MM.1S (cell line): ENCODE data around the gene CORO7.

ENCODE experiments used
- EZH2 ChIP-seq: fragments of 300-600 bp; sonication (generic); optimal IDR thresholded peaks from 2 replicates; pipeline ENCODE3; 2017; ENCODE audit warnings: low read depth, mild to moderate bottlenecking, antibody characterized with exemption, low read length, mixed read lengths
- EZH2phosphoT487 ChIP-seq: fragments of 300-600 bp; sonication (generic); IDR thresholded peaks from 2 replicates; pipeline ENCODE4 v1.6.1; 2018; ENCODE audit warnings: antibody characterized with exemption, low read length
- TF ChIP-seq, protein P1 (sequence below): fragments of 300-600 bp; sonication (generic); IDR thresholded peaks from 2 replicates; pipeline ENCODE4 v1.5.1; 2016; ENCODE audit warnings: antibody characterized with exemption, low read length, mixed read lengths

DNA sequence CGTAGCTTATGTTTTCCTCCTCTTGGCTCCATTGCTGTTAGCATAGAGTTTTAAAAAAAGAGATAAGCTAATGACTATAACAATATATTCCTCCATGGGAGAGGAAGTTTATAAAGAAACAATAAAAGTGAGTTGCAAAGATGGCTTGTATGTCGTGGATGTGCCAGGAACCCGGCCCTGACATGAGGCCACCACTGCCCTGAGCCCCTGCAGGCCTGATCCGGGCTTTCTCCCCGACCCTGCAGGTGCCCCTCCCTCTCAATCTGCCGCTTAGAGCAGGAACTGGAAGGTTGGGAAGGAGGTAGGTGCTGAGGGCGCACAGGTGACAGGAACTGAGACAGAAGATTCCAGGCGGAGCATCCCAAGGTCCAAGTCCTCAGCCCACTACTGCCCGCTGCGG is 76.9 kb downstream of the CORO7 start:
- TF ChIP-seq, protein P1, sequence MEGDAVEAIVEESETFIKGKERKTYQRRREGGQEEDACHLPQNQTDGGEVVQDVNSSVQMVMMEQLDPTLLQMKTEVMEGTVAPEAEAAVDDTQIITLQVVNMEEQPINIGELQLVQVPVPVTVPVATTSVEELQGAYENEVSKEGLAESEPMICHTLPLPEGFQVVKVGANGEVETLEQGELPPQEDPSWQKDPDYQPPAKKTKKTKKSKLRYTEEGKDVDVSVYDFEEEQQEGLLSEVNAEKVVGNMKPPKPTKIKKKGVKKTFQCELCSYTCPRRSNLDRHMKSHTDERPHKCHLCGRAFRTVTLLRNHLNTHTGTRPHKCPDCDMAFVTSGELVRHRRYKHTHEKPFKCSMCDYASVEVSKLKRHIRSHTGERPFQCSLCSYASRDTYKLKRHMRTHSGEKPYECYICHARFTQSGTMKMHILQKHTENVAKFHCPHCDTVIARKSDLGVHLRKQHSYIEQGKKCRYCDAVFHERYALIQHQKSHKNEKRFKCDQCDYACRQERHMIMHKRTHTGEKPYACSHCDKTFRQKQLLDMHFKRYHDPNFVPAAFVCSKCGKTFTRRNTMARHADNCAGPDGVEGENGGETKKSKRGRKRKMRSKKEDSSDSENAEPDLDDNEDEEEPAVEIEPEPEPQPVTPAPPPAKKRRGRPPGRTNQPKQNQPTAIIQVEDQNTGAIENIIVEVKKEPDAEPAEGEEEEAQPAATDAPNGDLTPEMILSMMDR, result no peak
- TF ChIP-seq EZH2, result no peak
- TF ChIP-seq EZH2phosphoT487, result no peak
